Panc1 (cell line): ENCODE results near the gene HEXD. TPM values are rescaled to one million over a fixed set of nuclear protein-coding genes. Genes with fewer than 3 reads are reported as not detected.

Experiments
- ATAC-seq: fragments of 200-7000 bp; cut with Tn5 transposase; 2 replicates; pipeline ENCODE4 v1.9.1; 2020; ENCODE audit warnings: mild to moderate bottlenecking, moderate library complexity
- BruUV-seq: library from RNA; stranded (reverse); fragments of 400-500 nt; replicated peaks from 2 replicates; lab custom pipeline; 2021; lab: Mats Ljungman, UMichigan
- CTCF ChIA-PET: fragments of 300-600 bp; sonication (Branson Sonifier 250); formaldehyde crosslinking; loops from one replicate; lab custom pipeline; 2022; ENCODE audit warnings: antibody characterized with exemption; lab: Charles Lee
- POLR2A ChIA-PET: fragments of 300-600 bp; sonication (Branson Sonifier 250); formaldehyde crosslinking; loops from one replicate; lab custom pipeline; 2022; ENCODE audit warnings: antibody characterized with exemption; lab: Charles Lee
- DNase-seq: peaks from one replicate; pipeline ENCODE4 v3.0.0-alpha.2; 2010; ENCODE audit warnings: low read depth, low spot score
- H3K27ac ChIP-seq: 2 replicates; pipeline ENCODE4 v1.5.1; 2011; ENCODE audit warnings: mild to moderate bottlenecking, low read length, inconsistent platforms
- H3K27me3 ChIP-seq: fragments of 200-500 bp; sonication (Bioruptor generic); 2 replicates; pipeline ENCODE4 v1.6.0; 2014; ENCODE audit warnings: low read length, inconsistent platforms; ENCODE audit not compliant: control insufficient read depth, insufficient read depth
- H3K36me3 ChIP-seq: fragments of 200-500 bp; sonication (Bioruptor generic); 2 replicates; pipeline ENCODE4 v1.5.1; 2014; ENCODE audit warnings: inconsistent platforms, mild to moderate bottlenecking, low read length, moderate library complexity; ENCODE audit not compliant: control insufficient read depth, insufficient read depth
- H3K4me1 ChIP-seq: 2 replicates; pipeline ENCODE4 v1.5.1; 2011; ENCODE audit warnings: inconsistent platforms, mild to moderate bottlenecking, low read length, moderate library complexity; ENCODE audit not compliant: control insufficient read depth, insufficient read depth
- H3K4me3 ChIP-seq, 2 experiments: 2 replicates each; pipeline ENCODE4 v1.5.1; 2011 to 2012; ENCODE audit warnings: low read depth in 2 of 2, low read length in 2 of 2, mild to moderate bottlenecking in 2 of 2, inconsistent platforms in 1 of 2, moderate library complexity in 1 of 2
- H3K9me3 ChIP-seq: fragments of 200-500 bp; sonication (Bioruptor generic); 2 replicates; pipeline ENCODE4 v1.5.1; 2014; ENCODE audit warnings: low read depth, mild to moderate bottlenecking, inconsistent platforms, low read length, moderate library complexity; ENCODE audit not compliant: control insufficient read depth, insufficient read depth
- CTCF ChIP-seq: fragments of 450-650 bp; IDR thresholded peaks from 2 replicates; pipeline ENCODE4 v1.5.1; 2017; ENCODE audit warnings: mild to moderate bottlenecking
- POLR2AphosphoS5 ChIP-seq: IDR thresholded peaks from 2 replicates; pipeline ENCODE4 v1.6.1; 2012; ENCODE audit warnings: mild to moderate bottlenecking, low read depth, low read length, moderate library complexity
- REST ChIP-seq, 2 experiments: IDR thresholded peaks; 2 replicates each; pipeline ENCODE4 v1.6.1; 2011 to 2012; ENCODE audit warnings: low read depth in 2 of 2, control low read depth in 1 of 2, low read length in 1 of 2, mild to moderate bottlenecking in 1 of 2, moderate library complexity in 1 of 2; ENCODE audit not compliant: insufficient read depth in 1 of 2
- SIN3A ChIP-seq: IDR thresholded peaks from 2 replicates; pipeline ENCODE4 v1.6.1; 2012; ENCODE audit warnings: low read depth, mild to moderate bottlenecking, low read length, moderate library complexity, borderline replicate concordance; ENCODE audit not compliant: insufficient read depth
- TCF7L2 ChIP-seq: IDR thresholded peaks from 2 replicates; pipeline ENCODE4 v1.6.1; 2011; ENCODE audit warnings: mild to moderate bottlenecking, low read depth, low read length, inconsistent platforms
- in situ Hi-C: cut with HindIII; loops from 2 replicates; pipeline ENCODE4 v1.10.0; 2016; ENCODE audit warnings: low sequenced_read_pairs, low pct_unique_long_range_greater_than_20kb
- intact Hi-C: fragments of 100-400 bp; cut with micrococcal nuclease; formaldehyde crosslinking; loops from one replicate; pipeline ENCODE4 v1.10.0; 2022; ENCODE audit not compliant: unreplicated experiment
- total RNA-seq: library from RNA; stranded (reverse); gene quantifications from one replicate; pipeline ENCODE4 v1.2.1, GENCODE V29; 2021; ENCODE audit not compliant: unreplicated experiment

The HEXD gene
- total RNA-seq, 1 experiment from 2014 or later: 25.6 TPM

GRCh38 chr17:82397449-82398335, 20.5 kb upstream of the HEXD start:
- in situ Hi-C loops: no loop called here
- POLR2A ChIA-PET: no interaction called here
- TF ChIP-seq TCF7L2: no peak
- no peak for TF ChIP-seq POLR2AphosphoS5
- TF ChIP-seq SIN3A: no peak
- no peak for TF ChIP-seq CTCF
- no peak for TF ChIP-seq REST (IDR thresholded peaks at IDR 0.05; ENCODE audit: insufficient read depth in 1 of 2, low read depth in 2 of 2, low read length in 1 of 2)
- Histone ChIP-seq H3K27me3 (no peaks in the 10 kb centered on the region), H3K4me1 (peaks cover 7% of the 10 kb centered on the region; the same call in 1 of the 2 replicates), H3K9me3 (no peaks in the 10 kb centered on the region), H3K4me3 (no peak overlapping the region), H3K36me3 (no peaks in the 10 kb centered on the region), H3K27ac (no peak overlapping the region)
- BruUV-seq: no TSS peak
- CTCF ChIA-PET: no interaction called here
- DNase-seq: no peak
- intact Hi-C loops: no loop called here
- peak; percentile 35; the same call in 1 of the 2 replicates for ATAC-seq

- Histone ChIP-seq H3K9me3 (no peaks in the 10 kb centered on the region), H3K4me1 (peaks cover 7% of the 10 kb centered on the region; the same call in 1 of the 2 replicates), H3K36me3 (no peaks in the 10 kb centered on the region), H3K27ac (no peak overlapping the region), H3K27me3 (no peaks in the 10 kb centered on the region), H3K4me3 (no peak overlapping the region)
- no peak for TF ChIP-seq SIN3A
- no peak for TF ChIP-seq REST (IDR thresholded peaks at IDR 0.05; ENCODE audit: insufficient read depth in 1 of 2, low read depth in 2 of 2, low read length in 1 of 2)
- no peak for TF ChIP-seq POLR2AphosphoS5
- no peak for TF ChIP-seq TCF7L2
- TF ChIP-seq CTCF: no peak
- DNase-seq: no peak
- ChIA-PET POLR2A (no interaction called here), CTCF (interaction anchor here (1.2 kb wide), 1 partner anchor 19 kb away, joined by 5 read pairs; the partner anchor contains the start of gene HEXD)
- BruUV-seq: no TSS peak
- intact Hi-C loops: no loop called here
- in situ Hi-C loops: no loop called here
- no peak for ATAC-seq
These were observed 19.1 kb upstream of the HEXD start for GRCh38 chr17:82399041-82399441.
